Stimulated activated CD8-positive, alpha-beta memory T cell treated with anti-CD3 and anti-CD28 coated beads, Interleukin-15, amount 100 ng/mL, for 24 hours (primary cell): ENCODE results near the gene CDC42EP4.

Experiments
- DNase-seq: peaks from one replicate; pipeline ENCODE4 v3.0.0-alpha.2; 2020; ENCODE audit warnings: low read depth

The CDC42EP4 gene, protein sequence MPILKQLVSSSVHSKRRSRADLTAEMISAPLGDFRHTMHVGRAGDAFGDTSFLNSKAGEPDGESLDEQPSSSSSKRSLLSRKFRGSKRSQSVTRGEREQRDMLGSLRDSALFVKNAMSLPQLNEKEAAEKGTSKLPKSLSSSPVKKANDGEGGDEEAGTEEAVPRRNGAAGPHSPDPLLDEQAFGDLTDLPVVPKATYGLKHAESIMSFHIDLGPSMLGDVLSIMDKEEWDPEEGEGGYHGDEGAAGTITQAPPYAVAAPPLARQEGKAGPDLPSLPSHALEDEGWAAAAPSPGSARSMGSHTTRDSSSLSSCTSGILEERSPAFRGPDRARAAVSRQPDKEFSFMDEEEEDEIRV

GRCh38 chr17:73311781-73312641, at the start of gene CDC42EP4:
TSS of gene CDC42EP4 (minus strand) at chr17:73312001. CDS start at chr17:73286500, 25,501 bp downstream.
- peak; percentile 63 for DNase-seq

GRCh38 chr17:73360961-73361761, 49.4 kb upstream of the CDC42EP4 start:
- DNase-seq: no peak

- DNase-seq: no peak
Observed at GRCh38 chr17:73359987-73360410, 48.2 kb upstream of the CDC42EP4 start.

GRCh38 chr17:73359352-73359751, 47.6 kb upstream of the CDC42EP4 start:
- no peak for DNase-seq

DNA sequence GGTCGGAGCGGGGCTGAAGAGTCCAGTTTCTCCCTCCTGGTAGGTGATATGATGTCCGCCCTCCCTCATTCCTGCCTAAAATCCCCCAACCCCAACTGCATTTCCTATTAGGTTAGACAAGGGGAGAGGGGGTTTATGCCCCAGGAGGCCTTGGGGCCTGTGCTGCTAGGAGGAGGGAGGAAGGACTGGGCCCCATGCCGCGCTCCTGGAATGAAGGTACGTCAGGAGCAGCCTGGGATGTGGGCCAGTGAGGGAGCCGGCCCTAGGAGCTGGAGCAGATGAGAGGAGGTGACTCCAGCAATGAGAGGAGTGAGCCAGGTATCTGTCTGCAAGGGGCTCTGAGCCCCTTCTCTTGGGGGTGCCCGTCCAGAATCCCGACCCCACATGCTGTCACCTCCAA, 46.9 kb upstream of the CDC42EP4 start:
- no peak for DNase-seq

GRCh38 chr17:73357981-73358380, 46.2 kb upstream of the CDC42EP4 start:
- no peak for DNase-seq

- no peak for DNase-seq
Observed at GRCh38 chr17:73357318-73357717, 45.5 kb upstream of the CDC42EP4 start.

DNA sequence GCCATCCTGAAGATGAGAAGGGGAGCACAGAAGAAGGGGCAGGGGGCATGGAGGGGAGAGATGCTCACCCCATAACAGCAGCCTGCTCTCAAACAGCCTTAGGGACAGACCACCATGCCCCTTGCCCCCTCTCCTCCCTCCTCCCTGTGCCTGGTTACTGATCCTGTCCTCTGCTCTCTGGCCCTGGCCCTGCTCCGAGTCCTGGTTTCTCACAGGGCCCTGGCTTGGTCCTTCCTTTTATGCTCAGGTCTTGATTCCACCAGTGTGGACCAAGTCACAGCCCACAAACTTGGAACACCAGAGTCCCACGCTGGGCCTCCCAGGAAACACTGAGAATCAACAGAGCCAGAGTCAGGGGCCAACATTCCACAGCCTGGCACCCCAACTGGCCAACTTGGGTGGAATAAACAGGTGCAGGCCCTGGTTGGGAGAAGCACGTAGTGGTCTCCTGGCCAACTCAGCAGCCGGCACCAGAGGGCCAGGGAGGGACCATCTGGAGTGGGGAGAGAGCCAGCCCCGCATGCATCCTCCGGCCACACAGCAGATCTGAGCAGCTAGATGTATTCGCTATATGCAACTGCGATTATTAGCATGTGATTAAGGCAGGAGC, 44.9 kb upstream of the CDC42EP4 start:
- no peak for DNase-seq

DNA sequence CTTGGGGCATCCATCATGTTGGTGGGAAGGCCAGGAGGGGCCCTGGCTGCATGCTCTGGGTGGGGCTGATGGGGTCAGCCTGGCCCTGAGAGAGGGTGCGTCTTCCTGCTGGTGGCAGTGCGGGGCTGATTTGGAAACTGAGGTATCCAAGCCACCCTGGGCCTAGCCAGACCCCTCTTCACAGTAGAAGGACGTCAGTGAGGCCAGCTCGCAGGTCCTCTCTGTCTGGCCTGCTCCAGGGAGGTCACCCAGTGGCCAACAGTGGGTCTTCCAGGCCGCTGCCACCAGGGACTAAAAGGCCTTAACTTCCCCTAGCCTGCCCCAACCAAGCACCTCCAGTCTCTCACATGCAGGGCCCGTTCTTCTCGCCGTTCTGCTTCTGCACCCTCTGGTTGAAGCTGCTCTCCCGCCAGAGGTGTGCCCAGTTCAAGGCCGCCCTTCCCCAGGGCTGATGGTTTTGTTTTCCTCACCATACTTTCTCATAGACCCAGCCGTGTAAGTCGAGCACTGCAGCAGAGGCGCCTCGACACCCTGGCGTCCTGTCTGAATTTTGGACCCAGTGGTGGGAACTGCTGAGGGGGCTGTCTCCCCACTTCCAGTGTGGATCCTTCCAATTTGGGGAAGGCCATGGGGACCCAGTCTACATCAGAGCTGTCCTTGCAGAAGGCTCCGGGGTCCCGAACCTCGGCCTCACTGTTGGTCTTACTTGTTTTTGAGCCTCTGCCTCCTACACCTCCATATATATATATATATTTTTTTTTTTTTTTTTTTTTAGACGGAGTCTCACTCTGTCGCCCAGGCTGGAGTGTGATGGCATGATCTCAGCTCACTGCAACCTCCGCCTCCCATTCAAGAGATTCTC, 42.9 kb upstream of the CDC42EP4 start:
- DNase-seq: no peak

- DNase-seq: no peak
Observed at GRCh38 chr17:73352261-73352660, 40.5 kb upstream of the CDC42EP4 start.

DNA sequence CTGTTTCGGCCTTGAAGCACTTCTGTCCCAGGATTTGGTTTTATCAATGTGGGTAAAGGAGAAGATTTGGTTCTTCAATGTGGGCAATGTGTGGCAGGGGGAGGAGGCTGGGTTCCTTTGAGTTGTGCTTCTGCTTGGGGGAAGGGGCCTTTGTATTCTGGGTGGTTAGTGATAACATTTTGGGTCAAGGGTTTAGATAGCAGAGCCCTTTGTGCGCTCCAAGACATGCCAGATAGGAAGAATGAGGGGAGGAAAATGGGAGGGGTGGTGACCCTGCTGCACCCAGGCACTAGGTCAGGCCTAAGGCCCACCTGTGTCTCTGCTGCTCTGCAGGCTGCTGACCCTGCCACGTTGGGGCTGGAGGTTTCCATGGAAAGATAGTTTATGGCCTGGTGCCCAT, 40.0 kb upstream of the CDC42EP4 start:
- no peak for DNase-seq

DNA sequence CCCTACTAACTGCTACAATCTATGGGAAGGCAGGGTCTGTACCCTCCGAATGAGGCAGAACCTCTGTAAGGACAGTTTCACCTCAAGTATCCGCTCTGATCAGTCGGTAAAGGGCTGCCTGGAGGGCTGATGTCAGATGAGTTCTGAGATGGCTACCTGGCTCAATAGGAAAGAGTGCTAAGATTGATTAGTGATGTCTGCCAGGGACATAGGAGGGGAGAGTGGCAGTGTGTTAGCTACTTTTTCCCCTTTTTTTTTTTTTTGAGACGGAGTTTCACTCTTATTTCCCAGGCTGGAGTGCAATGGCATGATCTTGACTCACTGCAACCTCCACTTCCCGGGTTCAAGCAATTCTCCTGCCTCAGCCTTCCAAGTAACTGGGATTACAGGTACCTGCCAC, 39.1 kb upstream of the CDC42EP4 start:
- DNase-seq: no peak

- no peak for DNase-seq
Observed at GRCh38 chr17:73349647-73350046, 37.8 kb upstream of the CDC42EP4 start.

- DNase-seq: no peak
Observed at GRCh38 chr17:73349138-73349537, 37.3 kb upstream of the CDC42EP4 start.

DNA sequence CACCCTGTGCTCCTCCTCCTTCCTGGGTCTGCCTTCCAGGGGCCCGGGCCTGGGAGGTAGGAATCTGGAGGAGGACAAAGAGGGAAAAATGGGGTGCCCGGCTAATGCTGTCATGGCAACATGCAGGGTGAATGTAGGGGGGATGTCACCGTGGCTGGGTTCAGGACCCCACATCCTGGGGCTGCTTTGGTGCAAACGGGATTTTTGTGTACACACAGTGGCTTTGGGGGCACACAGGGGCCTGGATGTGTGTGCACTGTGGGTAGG, 37.0 kb upstream of the CDC42EP4 start:
- no peak for DNase-seq

DNA sequence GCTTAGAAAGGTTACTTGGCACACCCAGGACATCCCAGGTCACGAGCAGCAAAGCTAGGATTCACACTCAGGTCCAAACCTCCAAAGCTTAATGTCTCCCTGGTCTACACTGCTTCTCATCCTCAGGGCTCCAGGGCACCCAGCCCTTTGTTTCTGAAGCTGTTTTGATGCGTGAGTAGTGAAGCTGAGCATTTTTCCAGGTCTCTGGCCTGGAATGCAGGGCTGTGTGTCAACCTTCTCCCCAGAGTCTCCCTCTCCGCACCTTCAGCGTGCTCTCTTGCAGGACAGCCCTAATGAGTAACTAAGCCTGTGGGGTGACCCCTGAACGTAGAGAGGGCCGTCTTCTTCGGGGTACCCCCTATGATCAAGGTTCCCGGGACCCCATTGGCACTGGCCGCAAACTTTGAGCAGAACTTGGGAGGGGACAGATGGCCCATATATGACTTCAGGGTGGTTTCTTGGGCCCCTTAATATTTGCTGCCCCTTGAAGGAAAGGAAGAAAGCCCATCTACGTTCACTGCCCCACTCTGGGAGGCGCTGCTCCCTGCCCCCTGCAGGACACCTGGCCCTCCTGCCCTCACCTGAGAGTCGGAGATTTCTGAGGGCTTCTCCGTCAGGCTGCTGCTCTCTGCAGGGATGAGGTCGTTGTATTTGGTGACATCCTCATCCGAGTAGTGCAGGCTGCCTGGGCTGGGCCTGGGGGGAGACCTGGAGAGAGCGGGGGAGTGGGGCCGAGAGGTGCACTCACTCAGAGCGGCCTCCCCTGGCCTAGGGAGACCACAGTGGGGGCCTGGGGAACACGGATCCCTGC, 36.4 kb upstream of the CDC42EP4 start:
- DNase-seq: no peak

DNA sequence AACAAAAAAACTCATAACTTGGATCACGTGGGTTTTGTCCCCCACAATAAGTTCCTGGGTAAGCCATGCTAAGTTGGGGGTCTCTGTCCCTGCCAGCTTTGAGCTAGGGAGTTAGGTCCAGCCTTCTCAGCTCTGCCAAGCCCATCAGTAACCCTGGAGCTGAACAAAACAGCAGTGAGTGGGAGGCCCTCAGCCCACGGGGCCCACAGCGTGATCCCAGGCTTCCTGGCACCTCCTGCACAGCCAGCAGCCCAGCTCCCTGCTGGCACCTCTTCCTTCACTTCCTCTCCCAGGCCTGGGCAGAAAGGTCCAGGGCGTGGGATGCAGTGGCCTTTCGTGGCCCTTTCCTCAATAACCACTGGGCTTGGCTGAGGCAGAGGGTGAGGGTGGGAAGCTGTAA, 35.5 kb upstream of the CDC42EP4 start:
- no peak for DNase-seq

- no peak for DNase-seq
Observed at GRCh38 chr17:73346501-73347162, 34.8 kb upstream of the CDC42EP4 start.

DNA sequence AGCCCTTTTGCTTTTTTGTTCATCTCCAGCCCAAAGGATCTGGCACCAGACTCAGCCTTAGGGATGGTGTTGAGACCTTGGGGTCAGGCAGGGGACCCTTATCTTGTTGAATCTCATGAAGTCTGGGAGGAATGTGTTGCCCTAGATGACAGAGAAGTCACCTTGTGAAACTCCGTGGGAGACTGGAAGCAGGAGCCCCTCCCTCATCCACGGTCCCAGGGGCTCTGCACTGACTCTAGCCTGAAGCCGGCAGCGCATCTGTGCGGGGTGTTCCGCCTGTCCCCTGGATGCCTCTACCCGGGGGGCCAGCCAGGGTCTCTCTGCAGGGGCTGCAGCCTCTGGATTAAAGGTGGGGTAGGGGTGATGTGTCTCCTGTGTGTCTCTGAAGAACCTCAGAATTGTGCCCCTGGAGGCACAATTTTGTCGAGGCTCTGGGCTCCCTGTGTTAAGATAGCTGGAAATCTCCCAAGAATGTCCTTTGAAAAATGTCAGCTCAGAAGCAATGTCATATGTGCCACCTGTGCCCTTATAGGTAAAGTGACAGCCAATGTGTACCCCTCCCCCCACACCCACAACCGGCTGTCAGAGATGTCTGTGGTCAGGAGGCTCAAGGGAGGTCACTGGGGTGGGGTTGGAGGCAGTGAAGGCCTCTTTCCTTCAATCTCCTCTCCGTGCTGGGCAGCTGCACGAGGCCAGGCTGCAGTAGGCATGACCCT, 32.1 kb upstream of the CDC42EP4 start:
- DNase-seq: no peak
